Stomach (tissue), 9 donors: ENCODE measurements around the gene CLDN9. TPM values are rescaled to one million over a fixed set of nuclear protein-coding genes. Genes with fewer than 3 reads are reported as not detected.

ENCODE experiments used
- DNase-seq, 2 donors: peaks; one replicate each; pipeline versions ENCODE4 v3.0.0 to v3.0.0-alpha.2; 2013 to 2019
- H3K27ac ChIP-seq, 5 donors: fragments of 200-600 bp in 4 of 5; sonication (generic) in 4 of 5; one replicate each; pipeline ENCODE4 v1.5.1; 2013 to 2019; ENCODE audit warnings: mild to moderate bottlenecking in 1 of 5, moderate library complexity in 1 of 5
- H3K27me3 ChIP-seq, 3 donors: fragments of 200-600 bp; sonication (generic); one replicate each; pipeline ENCODE4 v1.5.1; 2017 to 2019; ENCODE audit warnings: mixed run types in 1 of 3
- H3K36me3 ChIP-seq, 4 donors: fragments of 200-600 bp; sonication (generic); 1 replicate in 3 of 4; 2 replicates in 1 of 4; pipeline ENCODE4 v1.5.1; 2016 to 2019
- H3K4me1 ChIP-seq, 4 donors: fragments of 200-600 bp; sonication (generic); one replicate each; pipeline ENCODE4 v1.5.1; 2016 to 2019
- H3K4me3 ChIP-seq, 4 donors: fragments of 200-600 bp; sonication (generic) in 3 of 4; one replicate each; pipeline ENCODE4 v1.5.1; 2016 to 2019; ENCODE audit warnings: mild to moderate bottlenecking in 1 of 4
- H3K9me3 ChIP-seq, 4 donors: fragments of 200-600 bp; sonication (generic); one replicate each; pipeline ENCODE4 v1.5.1; 2016 to 2019
- CTCF ChIP-seq, 7 experiments: fragments of 450-650 bp in 4 of 7; fragments of 200-600 bp in 3 of 7; sonication (generic) in 3 of 7; IDR thresholded peaks; one replicate each; pipeline ENCODE4 v1.5.1; 2016 to 2019; ENCODE audit warnings: antibody characterized with exemption in 7 of 7, control low read depth in 2 of 7, mild to moderate bottlenecking in 1 of 7
- EP300 ChIP-seq: sonication (generic); formaldehyde crosslinking; IDR thresholded peaks from one replicate; pipeline ENCODE4 v1.6.1; 2017; ENCODE audit warnings: antibody characterized with exemption
- POLR2A ChIP-seq, 4 donors: fragments of 450-650 bp; IDR thresholded peaks; one replicate each; pipeline ENCODE4 v1.6.1; 2016; ENCODE audit warnings: antibody characterized with exemption in 4 of 4, control low read depth in 2 of 4, mild to moderate bottlenecking in 1 of 4, moderate library complexity in 1 of 4
- POLR2AphosphoS5 ChIP-seq, 3 donors: sonication (generic); formaldehyde crosslinking; IDR thresholded peaks; one replicate each; pipeline ENCODE4 v1.6.1; 2016; ENCODE audit warnings: antibody characterized with exemption in 3 of 3
- WGBS, 5 donors: extraction: QIAGEN DNeasy Blood & Tissue Kit in 3 of 5; methylation state at CpG; one replicate each; pipeline versions ENCODE4 v1.1.5 to v1.1.7; 2013 to 2018; 5-methylcytosine and 5-hydroxymethylcytosine counted together
- intact Hi-C: fragments of 100-400 bp; cut with DNase I; formaldehyde crosslinking; loops from one replicate; pipeline ENCODE4 v1.15.1; 2023; ENCODE audit warnings: low total_unique reads
- polyA plus RNA-seq, 3 donors: library from polyadenylated mRNA; stranded (reverse); fragments of 200-250 nt; gene quantifications; one replicate each; pipeline ENCODE4 v1.2.3, GENCODE V29; 2013
- total RNA-seq, 5 donors: library from RNA; depleted of rRNA; stranded (reverse); fragments of >200 nt; gene quantifications; one replicate each; pipeline versions ENCODE4 v1.1.0 to v1.2.3, GENCODE V29; 2014 to 2016
- donor health status: healthy with polysubstance abuse.
- donor health status: Bipolar disorder and iron deficiency.
- donor health status: healthy.

The CLDN9 gene
- total and polyA plus RNA-seq, 8 donors, result 0.28 to 0.31 TPM; not detected in 6

- DNase-seq, result peak; percentile 42 to 73
- no peaks in the 10 kb centered on the region for H3K9me3 ChIP-seq
- no peaks in the 10 kb centered on the region for H3K36me3 ChIP-seq
- H3K27ac ChIP-seq, result no peak overlapping the region
- intact Hi-C loops, result no loop called here
- 29 to 62% (median 52%) methylated on average over 7 to 10 of the region's 10 CpGs for WGBS, 5 donors
- peaks cover 0 to 7% (median 1%) of the 10 kb centered on the region in 4 donors for H3K4me1 ChIP-seq
- no peak for TF ChIP-seq POLR2AphosphoS5 (IDR thresholded peaks at IDR 0.05)
- no peak for TF ChIP-seq EP300
- no peak for TF ChIP-seq CTCF (IDR thresholded peaks at IDR 0.05)
- no peak for TF ChIP-seq POLR2A (IDR thresholded peaks at IDR 0.05)
- H3K27me3 ChIP-seq, result peaks cover 0 to 53% (median 8%) of the 10 kb centered on the region in 3 donors
- no peak overlapping the region for H3K4me3 ChIP-seq
Measured at GRCh38 chr16:2990891-2991290, 21.8 kb upstream of the CLDN9 start.

DNA sequence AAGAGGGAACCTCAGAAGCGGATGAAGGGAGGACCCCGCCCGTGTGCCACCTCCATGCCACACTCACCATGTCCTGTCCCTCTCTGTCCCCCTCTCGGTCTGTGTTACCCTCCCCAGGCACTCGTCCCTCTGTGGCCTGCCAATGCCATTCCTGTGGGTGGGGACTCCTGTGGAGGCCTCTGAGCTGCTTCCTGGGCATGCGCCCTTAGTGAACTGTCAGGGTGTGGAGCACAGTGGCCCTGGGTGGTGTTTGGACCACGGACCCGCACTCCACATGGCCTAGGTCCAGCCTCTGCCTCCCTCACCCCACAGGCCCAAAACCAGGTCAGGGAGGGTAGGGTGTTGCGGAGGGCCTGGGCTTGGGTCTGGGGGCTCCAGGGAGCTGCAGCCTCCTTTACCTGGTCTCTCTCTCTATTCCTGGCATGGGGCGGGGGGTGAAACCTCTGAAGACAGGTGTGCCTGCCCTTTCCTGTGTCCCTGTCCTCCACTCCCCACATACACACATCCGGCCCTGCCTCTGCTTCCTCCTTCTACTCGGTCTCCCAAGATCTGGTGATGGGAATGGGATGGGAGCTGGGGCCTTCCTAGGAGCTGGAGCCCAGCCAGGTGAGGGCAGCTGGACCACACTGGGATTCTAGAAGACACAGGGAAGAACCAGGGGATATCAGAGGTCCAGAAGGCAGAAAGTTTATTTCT, 21.0 kb upstream of the CLDN9 start:
- DNase-seq, result no peak
- TF ChIP-seq POLR2A (IDR thresholded peaks at IDR 0.05) (no peak), CTCF (IDR thresholded peaks at IDR 0.05) (no peak), EP300 (no peak), POLR2AphosphoS5 (IDR thresholded peaks at IDR 0.05) (no peak)
- intact Hi-C loops, result no loop called here
- no peak overlapping the region for H3K4me3 ChIP-seq
- H3K27me3 ChIP-seq, result peaks cover 0 to 61% (median 8%) of the 10 kb centered on the region in 3 donors
- H3K27ac ChIP-seq, result no peak overlapping the region
- 76 to 84% (median 81%) methylated on average over 8 to 12 of the region's 12 CpGs for WGBS, 5 donors
- H3K36me3 ChIP-seq, result no peaks in the 10 kb centered on the region
- no peaks in the 10 kb centered on the region for H3K9me3 ChIP-seq
- peaks cover 0 to 4% (median 0%) of the 10 kb centered on the region in 4 donors for H3K4me1 ChIP-seq

- H3K36me3 ChIP-seq, result no peaks in the 10 kb centered on the region
- 71 to 84% (median 74%) methylated on average over 14 of the region's 14 CpGs for WGBS, 5 donors
- no peak overlapping the region for H3K27ac ChIP-seq
- no peak for DNase-seq
- H3K27me3 ChIP-seq, result peaks cover 0 to 62% (median 8%) of the 10 kb centered on the region in 3 donors
- no peaks in the 10 kb centered on the region for H3K9me3 ChIP-seq
- TF ChIP-seq CTCF (IDR thresholded peaks at IDR 0.05), result no peak
- TF ChIP-seq POLR2AphosphoS5 (IDR thresholded peaks at IDR 0.05), result no peak
- no peak for TF ChIP-seq EP300
- TF ChIP-seq POLR2A (IDR thresholded peaks at IDR 0.05), result no peak
- intact Hi-C loops, result no loop called here
- H3K4me1 ChIP-seq, result peaks cover 0 to 4% (median 0%) of the 10 kb centered on the region in 4 donors
- no peak overlapping the region for H3K4me3 ChIP-seq
Measured at GRCh38 chr16:2992383-2993081, 20.2 kb upstream of the CLDN9 start.

- WGBS, 5 donors, result 80 to 93% (median 85%) methylated on average over 11 to 13 of the region's 13 CpGs
- intact Hi-C loops, result no loop called here
Measured at GRCh38 chr16:2996298-2996697, 16.4 kb upstream of the CLDN9 start.

More at GRCh38 chr16:2996298-2996697, 16.4 kb upstream of the CLDN9 start:
- H3K9me3 ChIP-seq, result no peaks in the 10 kb centered on the region
- TF ChIP-seq POLR2A (IDR thresholded peaks at IDR 0.05), result no peak
- TF ChIP-seq CTCF (IDR thresholded peaks at IDR 0.05), result no peak
- no peak for TF ChIP-seq POLR2AphosphoS5 (IDR thresholded peaks at IDR 0.05)
- TF ChIP-seq EP300, result no peak
- H3K27ac ChIP-seq, result no peak overlapping the region
- no peaks in the 10 kb centered on the region for H3K36me3 ChIP-seq
- DNase-seq, result no peak
- no peaks in the 10 kb centered on the region for H3K4me1 ChIP-seq
- no peak overlapping the region for H3K4me3 ChIP-seq
- H3K27me3 ChIP-seq, result peaks cover 0 to 61% (median 0%) of the 10 kb centered on the region in 3 donors
